GM21360 (cell line): ENCODE results near the gene CAMSAP2.
"Not testable (repeated sequence)": the region's sequence is repeated elsewhere in the genome, so short reads cannot be mapped to it uniquely, and the experiment has no call there.

Source experiments
- ATAC-seq: cut with Tn5 transposase; IDR thresholded peaks from one replicate; pipeline ENCODE4 v1.9.1; 2021; ENCODE audit warnings: mild to moderate bottlenecking, moderate library complexity; ENCODE audit not compliant: unreplicated experiment

The CAMSAP2 gene

DNA sequence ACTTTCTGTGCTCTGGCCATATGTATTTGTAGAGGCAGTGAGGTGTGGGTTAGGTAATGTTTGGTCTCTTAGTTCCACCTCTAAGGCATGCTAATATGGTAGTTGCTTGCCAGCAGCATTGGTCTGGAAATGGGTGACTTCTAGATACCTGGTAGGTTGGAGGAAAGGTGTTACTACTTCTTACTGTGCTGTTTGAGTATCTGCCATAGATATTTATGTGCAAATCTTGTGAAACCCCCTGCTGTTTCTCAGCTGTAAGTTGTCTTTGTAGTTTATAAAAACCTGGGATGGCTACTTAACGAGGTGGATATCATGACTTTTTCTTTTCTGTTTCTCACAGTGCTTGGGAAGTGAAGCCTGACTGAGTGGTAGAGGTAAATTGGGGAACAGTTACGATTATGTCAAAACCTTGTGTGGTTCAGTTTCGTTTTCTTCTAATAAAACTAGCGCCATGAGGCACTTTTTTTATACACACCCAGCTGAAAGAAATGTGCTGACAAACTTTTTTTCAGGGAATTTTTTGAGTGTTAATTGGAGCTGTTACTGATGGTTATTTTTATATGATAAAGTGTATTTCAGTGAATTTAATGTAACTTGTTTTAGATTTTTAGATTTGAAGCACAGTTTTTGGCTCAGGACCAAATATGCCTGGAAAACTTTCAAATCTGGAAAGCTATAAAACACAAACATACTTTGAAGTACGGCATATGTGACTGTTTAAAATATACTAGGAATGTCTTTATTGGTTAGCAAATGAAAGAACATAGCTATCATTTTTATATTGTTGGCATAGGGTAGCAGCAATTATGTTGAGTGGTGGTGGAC, 42.1 kb downstream of the CAMSAP2 start:
- ATAC-seq, result no peak

DNA sequence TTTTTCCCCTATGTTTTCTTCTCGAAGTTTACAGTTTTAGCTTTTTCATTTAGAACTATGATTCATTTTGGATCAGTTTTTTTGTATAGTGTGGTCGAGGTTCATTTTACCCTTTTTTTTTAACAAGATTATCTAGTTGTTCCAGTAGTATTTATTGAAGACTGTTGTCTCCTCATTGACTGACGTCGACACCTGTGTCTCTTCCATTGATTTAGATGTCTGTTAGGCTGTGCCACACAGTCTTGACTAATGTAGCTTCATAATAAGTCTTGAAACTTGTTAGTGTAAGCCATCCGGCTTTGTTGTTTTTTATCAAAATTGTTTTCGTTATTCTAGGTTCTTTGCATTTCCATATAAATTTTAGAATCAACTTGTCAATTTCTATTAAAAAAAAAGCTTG, 45.2 kb downstream of the CAMSAP2 start:
- ATAC-seq, result no peak

DNA sequence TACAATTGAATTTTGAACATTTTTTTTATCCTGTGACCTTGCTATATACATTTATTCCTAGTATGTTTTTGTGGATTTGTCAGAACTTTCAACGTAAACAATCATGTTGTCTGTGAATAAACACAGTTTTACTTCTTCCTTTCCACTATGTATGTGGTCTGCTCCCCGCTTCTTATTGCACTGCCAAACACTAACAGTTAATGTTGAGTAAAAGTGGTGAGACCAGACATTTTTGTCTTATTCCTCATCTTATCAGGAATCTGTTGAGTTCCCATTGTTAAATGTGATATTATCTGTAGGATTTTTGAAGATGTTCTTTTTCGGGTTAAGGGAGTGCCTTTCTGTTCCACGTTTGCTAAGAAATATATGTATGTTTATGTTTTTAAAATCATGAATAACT, 45.9 kb downstream of the CAMSAP2 start:
- no peak for ATAC-seq

DNA sequence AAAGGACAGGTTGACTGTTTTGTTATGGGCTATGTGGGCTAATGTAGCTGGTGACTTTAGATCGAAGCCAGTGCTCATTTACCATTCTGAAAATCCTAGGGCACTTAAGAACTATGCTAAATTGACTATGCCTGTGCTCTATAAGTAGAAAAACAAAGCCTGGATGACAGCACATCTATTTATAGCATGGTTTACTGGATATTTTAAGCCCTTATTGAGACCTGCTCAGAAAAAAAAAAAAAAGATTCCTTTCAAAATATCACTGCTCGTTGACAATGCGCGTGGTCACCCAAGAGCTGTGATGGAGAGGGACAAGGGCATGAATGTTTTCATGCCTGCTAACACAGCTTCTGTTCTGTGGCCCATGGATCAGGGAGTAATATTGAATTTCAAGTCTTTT, 48.1 kb downstream of the CAMSAP2 start:
- ATAC-seq, result no peak

DNA sequence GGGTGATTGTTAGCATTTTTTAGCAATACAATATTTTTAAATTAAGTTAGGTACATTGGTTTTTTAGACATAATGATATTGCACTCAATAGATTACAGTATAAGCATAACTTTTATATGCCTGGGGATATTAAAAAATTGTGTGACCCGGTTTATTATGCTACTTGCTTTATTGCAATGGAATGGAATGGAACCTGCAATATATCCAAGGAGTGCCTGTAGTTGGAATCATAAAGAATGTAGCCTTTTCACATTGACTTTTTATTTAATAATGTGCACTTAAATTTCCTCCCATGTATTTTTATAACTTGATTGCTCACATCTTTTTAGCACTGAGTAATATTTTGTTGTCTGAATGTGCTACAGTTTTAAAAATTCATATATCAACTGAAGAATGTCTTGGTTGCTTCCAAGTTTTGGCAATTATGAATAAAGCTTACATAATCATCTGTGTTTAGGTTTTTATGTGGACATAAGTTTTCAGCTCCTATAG, 49.2 kb downstream of the CAMSAP2 start:
- ATAC-seq, result no peak

DNA sequence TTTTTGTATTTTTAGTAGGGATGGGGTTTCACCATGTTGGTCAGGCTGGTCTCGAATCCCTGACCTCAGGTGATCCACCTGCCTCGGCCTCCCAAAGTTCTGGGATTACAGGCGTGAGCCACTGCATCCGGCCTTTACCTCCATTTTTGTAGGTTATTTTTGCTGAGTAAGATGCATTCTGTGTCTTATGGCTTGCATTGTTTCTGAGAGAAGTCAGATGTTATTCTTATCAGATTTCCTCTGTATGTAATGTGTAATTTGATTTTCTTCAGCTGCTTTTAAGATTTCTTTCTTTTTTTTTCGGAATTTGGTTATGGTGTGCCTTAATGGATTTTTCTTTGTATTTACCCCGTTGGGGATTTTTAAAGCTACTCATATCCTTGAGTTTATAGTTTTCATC, 52.3 kb downstream of the CAMSAP2 start:
- not testable (repeated sequence) for ATAC-seq

DNA sequence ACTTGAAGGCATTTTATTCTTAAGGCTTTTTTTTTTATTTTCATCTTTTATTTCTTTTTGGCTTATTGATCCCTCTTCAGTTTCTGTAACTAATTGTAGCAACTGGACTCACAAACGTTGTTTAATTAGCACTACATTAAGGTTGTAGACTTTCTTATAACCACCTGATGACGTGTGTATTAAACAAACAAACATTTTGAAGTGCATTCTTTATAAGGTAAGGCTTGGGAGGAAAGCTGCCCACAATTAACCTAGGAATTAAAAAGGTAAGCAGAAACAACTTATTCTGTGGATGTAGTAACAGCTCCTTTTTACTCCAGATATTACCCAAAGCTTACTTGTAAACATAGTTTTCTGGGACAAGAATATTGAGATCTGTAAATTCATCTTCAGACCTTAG, 55.0 kb downstream of the CAMSAP2 start:
- no peak for ATAC-seq

DNA sequence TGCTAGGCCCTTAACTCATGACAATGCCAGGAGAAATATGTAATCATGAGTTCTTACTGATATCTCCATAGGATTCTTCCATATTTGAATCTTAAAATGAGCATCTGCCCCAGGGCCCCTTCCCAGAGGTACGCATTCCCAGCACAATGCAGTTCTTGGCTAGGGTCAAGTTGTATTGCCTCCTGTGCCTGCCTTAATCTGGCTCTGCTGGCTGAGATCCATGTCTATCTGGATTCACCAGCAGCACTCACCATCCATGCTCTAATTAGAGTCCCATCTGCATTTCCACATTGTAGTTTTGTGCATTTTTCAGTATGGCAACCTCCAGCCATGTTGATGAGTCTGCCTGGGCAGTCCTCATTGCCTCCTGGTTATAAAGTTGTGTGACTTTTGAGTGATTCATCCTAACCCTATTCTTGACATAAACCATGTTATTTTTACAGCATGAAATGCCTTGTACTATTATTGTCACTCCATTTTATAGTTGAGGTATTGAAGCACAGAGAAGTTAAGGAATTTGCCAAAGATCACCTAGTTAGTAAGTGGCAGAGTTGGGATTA, 55.9 kb downstream of the CAMSAP2 start:
- no peak for ATAC-seq

DNA sequence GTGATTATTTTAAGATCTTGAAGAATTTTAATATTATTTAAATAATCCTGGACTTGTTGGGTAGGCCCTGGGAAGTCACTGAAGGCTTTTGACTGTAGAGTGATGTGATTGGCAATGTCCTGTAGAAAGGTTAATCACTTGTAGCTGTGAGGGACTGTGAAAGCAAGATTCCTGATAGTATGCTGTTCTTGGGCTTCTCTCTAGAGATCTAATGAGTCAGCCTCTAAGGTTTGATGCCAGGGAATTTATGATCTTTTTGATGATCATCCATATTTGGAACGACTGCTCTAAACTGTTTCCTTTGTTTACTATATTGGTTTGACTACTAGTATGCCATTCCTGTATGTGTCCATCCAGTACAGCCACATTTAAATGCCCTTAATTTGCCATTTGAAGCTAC, 56.5 kb downstream of the CAMSAP2 start:
- ATAC-seq, result no peak

DNA sequence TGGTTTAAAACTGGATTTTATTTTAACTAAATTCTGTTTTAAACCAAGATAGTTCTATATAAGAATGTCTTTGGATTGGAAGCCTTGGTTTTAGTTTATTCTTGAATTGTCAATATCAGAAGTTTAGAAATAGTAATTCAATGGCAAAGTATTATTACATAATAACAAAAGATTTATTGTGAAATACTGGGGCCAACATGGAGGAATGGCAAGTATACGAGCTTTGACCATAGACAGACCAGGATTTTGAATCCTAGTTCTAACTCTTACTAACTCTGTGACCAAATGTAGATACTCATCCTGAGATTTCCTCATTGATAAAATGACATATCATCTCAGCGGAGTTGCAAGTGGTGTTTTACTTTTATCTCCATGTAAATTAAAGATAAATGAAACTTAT, 63.3 kb downstream of the CAMSAP2 start:
- ATAC-seq, result no peak

DNA sequence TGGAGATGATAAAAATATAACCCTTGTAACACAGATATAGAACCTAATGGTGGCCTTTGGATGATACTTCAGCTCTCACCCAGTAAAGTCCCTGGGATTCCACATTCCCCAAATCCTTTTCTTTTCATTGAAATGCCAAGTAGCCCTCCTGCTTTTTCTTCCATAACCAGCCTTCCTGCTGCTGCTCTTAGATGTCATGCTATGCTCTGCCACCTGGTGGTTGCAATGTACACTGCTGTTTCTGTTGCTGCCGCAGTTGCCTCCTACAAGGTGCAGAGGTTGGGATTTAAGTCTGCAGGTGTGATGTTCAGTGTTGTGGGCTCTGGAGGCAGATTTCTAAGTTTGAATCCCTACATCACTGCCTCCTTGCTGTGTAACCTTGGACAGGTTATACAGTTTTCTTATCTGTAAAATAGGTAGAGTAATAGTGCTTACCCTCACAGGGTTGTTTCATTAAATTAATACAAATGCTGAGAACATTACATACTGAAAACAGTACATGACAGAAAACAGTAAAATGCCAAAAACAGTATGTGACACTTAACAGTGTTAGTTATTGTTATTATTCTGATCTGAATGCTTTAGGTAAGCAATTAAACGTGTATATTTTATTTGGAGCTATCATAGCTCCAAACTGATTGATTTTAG, 64.3 kb downstream of the CAMSAP2 start:
- ATAC-seq, result no peak

DNA sequence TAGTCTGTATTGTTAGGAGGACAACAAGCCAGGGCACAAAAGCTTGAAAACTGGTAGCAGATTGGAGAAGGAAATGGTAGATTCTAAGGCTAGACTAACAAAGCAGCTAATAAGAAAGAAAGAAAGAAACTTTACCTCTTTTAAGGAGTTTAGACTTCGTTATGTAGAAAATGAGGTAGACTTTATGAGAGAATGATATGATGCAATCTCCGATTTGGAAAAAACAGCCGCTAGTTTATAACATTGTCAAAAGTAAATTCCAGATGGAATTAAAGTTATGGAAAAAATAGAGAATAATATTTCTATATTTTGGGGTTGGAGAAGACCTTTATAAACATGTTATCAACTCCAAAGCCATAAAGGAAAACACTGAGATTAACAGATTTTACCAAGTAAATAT, 67.0 kb downstream of the CAMSAP2 start:
- no peak for ATAC-seq

DNA sequence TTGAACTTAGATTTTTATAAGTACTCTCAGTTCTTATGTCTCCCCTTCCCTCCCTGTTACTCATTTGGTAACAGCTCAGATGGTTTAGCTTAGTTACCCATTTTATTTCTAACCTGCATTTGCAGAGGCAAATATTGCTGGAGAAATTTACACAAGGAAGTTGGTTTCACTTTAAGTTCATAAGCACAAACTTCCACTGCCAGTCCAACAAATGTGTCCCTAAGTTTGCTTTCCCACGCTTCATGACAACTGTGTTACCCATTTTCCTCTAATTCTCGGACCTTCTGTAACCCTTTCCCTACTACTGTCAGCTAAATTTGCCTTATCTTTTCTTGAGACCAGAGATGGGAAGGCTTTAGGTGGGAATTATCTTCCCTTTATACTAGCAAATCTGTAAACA, 70.2 kb downstream of the CAMSAP2 start:
- ATAC-seq, result no peak

DNA sequence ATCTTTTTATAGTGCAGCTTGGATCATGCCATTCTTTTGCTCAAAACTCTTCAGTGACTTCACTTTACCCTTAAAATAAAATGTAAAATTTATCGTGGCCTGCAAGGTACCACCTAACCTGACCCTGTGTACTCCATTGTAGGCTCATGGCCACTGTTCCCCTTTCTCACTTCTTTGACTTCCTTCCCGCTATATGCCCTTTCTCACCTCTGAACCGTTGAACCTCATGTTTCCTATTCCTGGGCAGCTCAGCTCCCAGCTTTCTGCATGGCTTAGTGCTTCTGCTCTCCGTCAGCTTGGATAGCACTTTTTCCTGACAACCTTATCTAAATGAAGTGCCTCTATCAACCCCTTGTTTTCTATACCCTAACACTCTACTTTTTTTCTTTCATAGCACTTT, 73.0 kb downstream of the CAMSAP2 start:
- ATAC-seq, result no peak

DNA sequence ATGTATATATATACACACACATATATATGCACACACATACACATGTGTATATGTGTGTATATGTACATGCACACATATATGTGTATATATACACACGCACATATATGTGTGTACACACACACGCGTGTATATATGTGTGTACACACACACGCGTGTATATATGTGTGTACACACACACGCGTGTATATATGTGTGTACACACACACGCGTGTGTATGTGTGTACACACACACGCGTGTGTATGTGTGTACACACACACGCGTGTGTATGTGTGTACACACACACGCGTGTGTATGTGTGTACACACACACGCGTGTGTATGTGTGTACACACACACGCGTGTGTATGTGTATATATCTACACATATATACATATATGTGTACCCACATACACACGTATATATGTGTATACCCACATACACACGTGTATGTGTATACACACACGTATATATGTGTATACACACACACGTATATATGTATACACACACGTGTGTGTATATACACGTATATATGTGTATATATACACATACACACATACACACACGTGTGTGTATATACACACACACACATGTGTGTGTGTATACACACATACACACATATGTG, 78.0 kb downstream of the CAMSAP2 start:
- ATAC-seq, result not testable (repeated sequence)

DNA sequence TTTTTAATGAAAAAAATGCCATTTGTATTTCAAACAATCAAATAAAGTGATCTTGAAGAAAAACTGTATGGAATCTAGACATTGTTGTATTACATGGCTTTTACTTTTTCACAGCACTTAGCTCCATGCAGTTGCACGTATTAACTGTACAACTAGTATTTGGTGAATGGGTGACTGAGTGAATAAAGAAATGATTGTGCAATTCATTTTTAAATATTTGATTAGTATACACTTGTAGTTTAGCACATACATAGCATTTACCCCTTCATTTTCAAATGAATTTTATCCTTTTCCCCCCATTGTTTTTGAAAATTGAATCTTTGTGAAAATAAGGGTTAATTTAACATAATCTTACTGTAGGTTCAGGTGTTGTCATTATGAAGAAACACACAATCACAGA, 79.6 kb downstream of the CAMSAP2 start:
- no peak for ATAC-seq

DNA sequence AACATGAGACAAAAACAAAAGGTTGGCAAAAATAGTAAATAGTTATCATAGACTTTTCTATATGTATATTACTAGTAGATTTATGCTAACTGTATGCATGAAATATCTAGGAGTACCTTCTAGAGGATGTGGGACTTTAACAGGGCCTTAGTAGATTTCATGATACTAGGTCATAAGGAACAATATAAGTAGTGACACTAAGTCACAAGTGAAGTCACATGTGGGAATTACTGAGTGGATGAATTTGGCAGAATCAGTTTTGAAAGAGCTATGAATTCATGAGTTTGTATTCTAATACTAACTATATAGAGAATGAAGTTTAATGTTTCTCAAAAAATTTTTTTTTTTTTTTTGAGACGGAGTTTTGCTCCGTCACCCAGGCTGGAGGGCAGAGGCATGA, 81.0 kb downstream of the CAMSAP2 start:
- no peak for ATAC-seq

DNA sequence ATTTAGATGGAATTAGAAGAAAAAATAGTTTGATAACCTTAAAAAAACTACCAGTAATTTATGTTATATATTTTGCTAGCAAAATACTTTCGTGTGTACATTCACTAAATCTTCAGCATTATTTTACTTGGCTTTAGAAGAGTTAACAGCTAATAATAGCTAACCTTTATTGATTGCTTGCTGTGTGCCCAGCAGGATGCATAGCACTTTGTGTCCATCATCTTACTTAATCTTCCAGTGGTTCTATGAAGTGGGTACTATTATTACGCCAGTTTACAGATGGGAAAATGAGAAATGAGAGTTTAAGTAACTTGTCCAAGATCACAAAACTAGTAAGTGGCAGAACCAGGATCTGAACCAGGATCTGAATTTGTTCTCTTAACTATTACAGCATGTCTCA, 92.4 kb downstream of the CAMSAP2 start:
- no peak for ATAC-seq

DNA sequence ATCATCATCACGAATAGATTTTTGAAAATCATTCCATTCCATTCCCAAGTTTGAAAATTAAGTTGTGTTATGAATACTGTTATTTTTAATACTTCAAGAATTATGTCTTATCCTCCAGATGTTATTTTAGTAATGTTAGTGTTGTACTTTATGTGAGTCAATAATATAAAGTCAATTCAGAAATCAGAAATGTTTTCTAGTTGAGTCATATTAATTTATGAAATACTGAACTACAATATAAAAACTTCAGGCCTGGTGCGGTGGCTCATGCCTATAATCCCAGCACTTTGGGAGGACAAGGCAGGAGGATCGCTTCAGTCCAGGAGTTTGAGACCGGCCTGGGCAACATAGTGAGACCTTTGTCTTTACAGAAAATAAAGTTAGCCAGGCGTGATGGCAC, 95.7 kb downstream of the CAMSAP2 start:
- ATAC-seq, result no peak

DNA sequence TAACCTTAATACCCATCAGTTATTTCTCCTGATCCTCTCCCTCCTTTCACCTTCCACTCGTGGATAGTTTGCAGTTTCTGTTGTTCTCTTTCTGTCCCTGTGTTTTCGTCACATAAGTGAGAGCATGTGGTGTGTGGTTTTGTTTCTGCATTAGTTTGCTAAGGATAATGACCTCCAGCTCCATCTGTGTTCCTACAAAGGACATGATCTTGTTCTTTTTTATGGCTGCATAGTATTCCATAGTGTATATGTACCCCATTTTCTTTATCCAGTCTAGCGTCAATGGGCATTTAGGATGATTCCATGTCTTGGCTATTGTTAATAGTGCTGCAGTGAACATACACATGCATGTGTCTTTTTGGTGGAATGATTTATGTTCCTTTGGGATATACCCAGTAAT, 97.5 kb downstream of the CAMSAP2 start:
- no peak for ATAC-seq

DNA sequence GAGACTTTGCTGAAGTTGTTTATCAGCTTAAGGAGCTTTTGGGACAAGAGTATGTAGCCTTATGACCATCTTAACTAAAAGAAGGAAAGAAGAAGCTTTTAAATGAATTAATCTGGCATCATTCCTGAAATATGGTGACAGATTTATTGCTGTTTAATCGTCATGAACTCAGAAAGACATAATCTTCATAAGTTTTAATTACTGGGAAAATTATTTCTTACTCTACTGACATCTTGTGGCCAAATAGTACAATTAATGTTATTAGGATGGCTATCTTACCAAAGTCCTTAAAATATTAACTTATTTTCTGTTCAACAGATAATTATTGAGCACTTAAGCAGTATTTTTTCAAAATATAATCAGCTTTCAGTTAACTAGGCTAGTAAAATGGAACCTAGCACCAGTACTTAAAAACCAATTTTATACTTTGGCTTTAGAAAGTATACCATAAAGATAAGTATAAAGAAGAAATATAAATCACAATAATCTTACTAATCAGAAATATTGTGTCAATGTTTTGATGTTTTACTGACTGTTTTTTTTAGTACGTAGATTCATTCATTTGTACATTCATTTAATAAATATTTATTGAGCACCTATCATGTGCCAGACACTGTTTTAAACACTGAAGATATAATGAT, 99.4 kb downstream of the CAMSAP2 start:
- no peak for ATAC-seq
